LNCAP (cell line): Measurements from ENCODE around the gene PPHLN1.

Experiments used
- CTCF ChIP-seq: fragments of 450-650 bp; IDR thresholded peaks from 2 replicates; pipeline ENCODE4 v1.5.1; 2017; ENCODE audit warnings: mild to moderate bottlenecking

Gene PPHLN1

GRCh38 chr12:42343721-42344120, 17.8 kb downstream of the PPHLN1 start:
- no peak for TF ChIP-seq CTCF

GRCh38 chr12:42346403-42347002, 20.5 kb downstream of the PPHLN1 start:
- no peak for TF ChIP-seq CTCF

- no peak for TF ChIP-seq CTCF
These were observed 30.4 kb downstream of the PPHLN1 start for GRCh38 chr12:42356344-42356743.

- TF ChIP-seq CTCF: no peak
These were observed 34.9 kb downstream of the PPHLN1 start for GRCh38 chr12:42360747-42361403.

- no peak for TF ChIP-seq CTCF
These were observed 36.1 kb downstream of the PPHLN1 start for GRCh38 chr12:42361909-42362646.

GRCh38 chr12:42362647-42363260, 36.8 kb downstream of the PPHLN1 start:
- no peak for TF ChIP-seq CTCF

GRCh38 chr12:42364692-42365091, 38.7 kb downstream of the PPHLN1 start:
- TF ChIP-seq CTCF: no peak
